Left lung (tissue), 10 donors: Measurements from ENCODE around the gene FHIT. TPM values are rescaled to one million over a fixed set of nuclear protein-coding genes. Genes with fewer than 3 reads are reported as not detected.
"Not testable (repeated sequence)": the region's sequence is repeated elsewhere in the genome, so short reads cannot be mapped to it uniquely, and the experiment has no call there.

Source experiments
- ATAC-seq: fragments of 200-7000 bp; cut with Tn5 transposase; one replicate; pipeline ENCODE4 v1.9.1; 2020; ENCODE audit warnings: moderate library complexity
- DNase-seq, 4 donors: peaks; one replicate each; pipeline ENCODE4 v3.0.0-alpha.2; 2013 to 2020
- H3K27ac ChIP-seq, 2 donors: fragments of 200-600 bp; sonication (generic) in 1 of 2; one replicate each; pipeline versions ENCODE4 v1.5.0 to v1.8.0; 2020 to 2021
- H3K27me3 ChIP-seq, 2 donors: fragments of 200-600 bp; sonication (generic) in 1 of 2; one replicate each; pipeline versions ENCODE4 v1.5.0 to v1.8.0; 2020 to 2021
- H3K36me3 ChIP-seq, 2 donors: fragments of 200-600 bp; sonication (generic) in 1 of 2; one replicate each; pipeline versions ENCODE4 v1.5.0 to v1.8.0; 2020 to 2021
- H3K4me1 ChIP-seq, 2 donors: fragments of 200-600 bp; one replicate each; pipeline ENCODE4 v1.8.0; 2021
- H3K4me3 ChIP-seq, 2 donors: fragments of 200-600 bp; sonication (generic) in 1 of 2; one replicate each; pipeline versions ENCODE4 v1.5.0 to v1.8.0; 2020 to 2021; ENCODE audit warnings: mild to moderate bottlenecking in 1 of 2
- H3K9me3 ChIP-seq, 2 donors: fragments of 200-600 bp; sonication (generic) in 1 of 2; one replicate each; pipeline versions ENCODE4 v1.5.0 to v1.8.0; 2020 to 2021
- CTCF ChIP-seq, 2 donors: fragments of 200-600 bp; sonication (generic) in 1 of 2; IDR thresholded peaks; one replicate each; pipeline versions ENCODE4 v1.5.0 to v1.8.0; 2021; ENCODE audit warnings: antibody characterized with exemption in 2 of 2
- intact Hi-C, 2 donors: fragments of 100-400 bp; cut with DNase I; formaldehyde crosslinking; loops; one replicate each; pipeline versions ENCODE4 v1.11.2 to v1.14.2; 2022
- polyA plus RNA-seq, 6 donors: library from polyadenylated mRNA; unstranded; fragments of 120-200 nt; gene quantifications; one replicate each; pipeline ENCODE4 v1.2.1, GENCODE V29; 2013; ENCODE audit not compliant: insufficient read length in 6 of 6
- total RNA-seq, 2 donors: library from RNA; stranded (reverse); fragmentation: NEBNext Ultra II Directional; extraction: Animal tissue kit (Norgen Biotek cat#: 25700); gene quantifications; one replicate each; pipeline ENCODE4 v1.2.1, GENCODE V29; 2021
- donor health status: DM: no; HTN: yes; CAD: no.
- donor health status: DM: no; HTN: no; CAD: no.

FHIT gene
- total and polyA plus RNA-seq, 8 donors: 8.5 to 16.3 (median 9.7) TPM

GRCh38 chr3:60673123-60673522 is 578.1 kb downstream of the FHIT start:
- no peaks in the 10 kb centered on the region for H3K27me3 ChIP-seq
- TF ChIP-seq CTCF (IDR thresholded peaks at IDR 0.05): no peak
- H3K4me1 ChIP-seq: no peaks in the 10 kb centered on the region
- no peaks in the 10 kb centered on the region for H3K36me3 ChIP-seq
- H3K4me3 ChIP-seq: no peak overlapping the region
- no peak for DNase-seq
- ATAC-seq: no peak
- no peaks in the 10 kb centered on the region for H3K9me3 ChIP-seq
- no peak overlapping the region for H3K27ac ChIP-seq
- intact Hi-C loops: no loop called here

GRCh38 chr3:60672337-60672736 is 578.9 kb downstream of the FHIT start:
- H3K9me3 ChIP-seq, H3K4me1 ChIP-seq, H3K27me3 ChIP-seq, H3K36me3 ChIP-seq, H3K4me3 ChIP-seq, H3K27ac ChIP-seq, DNase-seq, intact Hi-C loops, ATAC-seq: not testable (repeated sequence)

GRCh38 chr3:60669636-60670035 is 581.6 kb downstream of the FHIT start:
- Histone ChIP-seq H3K4me1 (no peaks in the 10 kb centered on the region), H3K27me3 (no peaks in the 10 kb centered on the region), H3K27ac (no peak overlapping the region), H3K36me3 (no peaks in the 10 kb centered on the region), H3K4me3 (no peak overlapping the region), H3K9me3 (no peaks in the 10 kb centered on the region)
- DNase-seq (no peak), ATAC-seq (no peak)
- intact Hi-C loops: no loop called here
- TF ChIP-seq CTCF (IDR thresholded peaks at IDR 0.05): no peak

- no peak overlapping the region for H3K27ac ChIP-seq
- no peak overlapping the region for H3K4me3 ChIP-seq
- intact Hi-C loops: no loop called here
- H3K4me1 ChIP-seq: no peaks in the 10 kb centered on the region
- H3K27me3 ChIP-seq: no peaks in the 10 kb centered on the region
- DNase-seq (no peak), ATAC-seq (no peak)
- H3K36me3 ChIP-seq: no peaks in the 10 kb centered on the region
- peaks cover 0 to 23% of the 10 kb centered on the region in 2 donors for H3K9me3 ChIP-seq
- TF ChIP-seq CTCF (IDR thresholded peaks at IDR 0.05): no peak
Observed at GRCh38 chr3:60660026-60660425, 591.2 kb downstream of the FHIT start.

GRCh38 chr3:60659098-60659497 is 592.2 kb downstream of the FHIT start:
- H3K27ac ChIP-seq: no peak overlapping the region
- peaks cover 0 to 23% of the 10 kb centered on the region in 2 donors for H3K9me3 ChIP-seq
- TF ChIP-seq CTCF (IDR thresholded peaks at IDR 0.05): no peak
- H3K4me1 ChIP-seq: no peaks in the 10 kb centered on the region
- no peak for ATAC-seq
- intact Hi-C loops: no loop called here
- no peak for DNase-seq
- no peak overlapping the region for H3K4me3 ChIP-seq
- no peaks in the 10 kb centered on the region for H3K36me3 ChIP-seq
- H3K27me3 ChIP-seq: no peaks in the 10 kb centered on the region

- H3K9me3 ChIP-seq: peaks cover 0 to 17% of the 10 kb centered on the region in 2 donors
- intact Hi-C loops: no loop called here
Observed at GRCh38 chr3:60657972-60658371, 593.3 kb downstream of the FHIT start.

More at GRCh38 chr3:60657972-60658371, 593.3 kb downstream of the FHIT start:
- Histone ChIP-seq H3K27me3 (no peaks in the 10 kb centered on the region), H3K4me1 (no peaks in the 10 kb centered on the region), H3K4me3 (no peak overlapping the region), H3K27ac (no peak overlapping the region), H3K36me3 (no peaks in the 10 kb centered on the region)
- ATAC-seq (no peak), DNase-seq (no peak)
- TF ChIP-seq CTCF (IDR thresholded peaks at IDR 0.05): no peak
